Skeletal muscle cell (primary cell): ENCODE data around the gene CLEC16A.

Experiments used
- DNase-seq: peaks from one replicate; pipeline ENCODE4 v3.0.0-alpha.2; 2010; ENCODE audit warnings: low read depth
- H3K4me3 ChIP-seq: 2 replicates; pipeline ENCODE4 v1.5.1; 2011; ENCODE audit warnings: low read depth, mild to moderate bottlenecking, control low read depth, low read length, moderate library complexity

Gene CLEC16A

DNA sequence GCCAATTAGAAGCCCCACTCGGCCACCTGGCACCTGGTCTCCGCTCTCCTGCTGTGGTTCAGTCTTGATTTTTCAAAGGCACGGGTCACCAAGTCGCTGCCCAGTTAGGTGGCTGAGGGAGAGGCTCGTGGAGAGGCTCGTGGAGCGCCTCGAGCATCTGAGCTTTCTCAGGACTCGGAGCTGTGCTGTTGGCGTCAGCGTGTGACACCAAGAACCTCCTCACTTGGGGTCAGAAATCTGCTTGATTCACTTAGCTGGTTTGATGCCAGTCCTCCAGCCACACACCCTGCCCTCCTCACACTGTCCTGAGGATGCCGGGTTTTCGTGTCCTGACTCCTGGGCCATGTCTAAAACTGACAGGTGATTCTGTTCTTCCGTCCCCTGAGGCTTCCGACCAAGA is 229.1 kb downstream of the CLEC16A start:
- no peak overlapping the region for H3K4me3 ChIP-seq
- DNase-seq, result no peak

DNA sequence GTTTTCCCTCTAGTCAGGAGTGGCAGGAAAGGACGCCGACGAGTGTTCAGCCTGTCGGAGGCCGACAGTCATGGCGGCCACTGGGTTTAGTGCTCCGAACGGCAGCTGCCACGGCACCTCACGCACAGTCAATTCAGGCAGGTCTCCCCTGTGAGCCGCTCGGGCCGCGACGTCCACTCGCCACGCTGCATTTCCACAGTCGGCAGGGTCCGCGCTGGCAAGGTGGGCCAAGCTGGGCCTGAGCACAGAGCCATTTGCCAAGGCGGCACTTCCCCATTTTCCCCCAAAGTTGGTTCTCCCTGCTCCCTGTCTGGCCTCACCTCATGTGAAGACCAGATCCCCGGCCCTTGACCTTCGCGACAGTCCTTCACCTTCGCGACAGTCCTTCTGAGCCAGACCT is 229.8 kb downstream of the CLEC16A start:
- DNase-seq, result no peak
- H3K4me3 ChIP-seq, result no peak overlapping the region

DNA sequence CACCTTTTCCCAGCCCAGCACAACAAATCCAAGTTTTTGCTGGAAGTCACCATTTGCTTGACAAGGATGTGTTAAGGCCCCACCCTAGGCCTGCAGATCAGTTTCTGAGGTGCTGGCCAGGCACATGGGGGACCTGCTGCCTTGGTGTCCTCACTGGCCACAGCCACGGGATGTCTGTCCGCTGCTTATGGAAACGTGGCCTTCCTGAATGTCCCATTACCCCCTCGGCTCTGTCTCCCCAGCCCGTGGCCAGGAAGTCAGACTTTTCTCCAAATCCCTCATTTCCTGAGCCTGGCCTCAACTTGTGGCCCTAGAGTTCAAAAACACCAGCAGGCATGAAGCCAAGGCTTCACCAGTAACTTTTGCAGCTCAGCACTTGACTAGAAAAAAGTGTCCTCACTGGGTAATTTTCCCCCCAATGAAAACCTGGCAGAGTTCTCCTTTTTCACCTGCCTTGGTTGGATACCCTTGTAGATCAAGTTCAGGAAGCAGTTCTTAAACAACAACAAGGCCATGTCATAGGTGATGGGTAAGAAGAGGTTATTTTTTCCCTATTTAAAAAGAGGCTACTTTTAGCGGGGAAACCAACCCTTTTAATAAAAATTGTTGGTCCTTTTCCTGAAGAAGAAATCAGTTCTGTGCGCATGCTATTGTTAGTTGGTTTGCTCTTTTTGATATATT is 230.9 kb downstream of the CLEC16A start:
- no peak overlapping the region for H3K4me3 ChIP-seq
- no peak for DNase-seq

DNA sequence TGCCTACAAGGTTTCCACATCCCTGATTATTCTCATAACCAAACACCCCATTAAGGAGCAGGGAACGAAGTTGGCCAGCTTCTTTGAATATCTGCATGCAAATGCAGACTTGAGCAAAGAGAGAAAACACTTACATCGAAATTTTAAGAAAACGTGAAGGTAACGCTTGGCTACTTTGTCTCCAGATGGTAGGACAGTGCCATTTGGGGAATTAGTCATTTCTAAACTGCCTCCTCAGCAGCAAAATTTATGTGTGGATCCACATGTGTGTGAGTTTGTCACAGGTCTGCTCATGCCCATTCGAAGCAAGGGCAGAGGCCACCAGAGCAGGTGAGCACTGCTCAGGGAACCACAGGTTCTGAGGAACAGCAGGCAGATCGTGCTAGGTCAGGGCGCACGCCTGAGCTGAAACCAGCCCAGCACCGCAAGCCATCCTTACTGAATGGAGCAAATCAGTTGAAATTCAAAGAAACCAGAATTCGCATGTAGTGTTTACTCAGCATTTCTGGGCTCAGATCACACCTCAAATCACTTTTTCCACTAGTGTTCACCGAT is 231.5 kb downstream of the CLEC16A start:
- no peak overlapping the region for H3K4me3 ChIP-seq
- DNase-seq, result no peak

DNA sequence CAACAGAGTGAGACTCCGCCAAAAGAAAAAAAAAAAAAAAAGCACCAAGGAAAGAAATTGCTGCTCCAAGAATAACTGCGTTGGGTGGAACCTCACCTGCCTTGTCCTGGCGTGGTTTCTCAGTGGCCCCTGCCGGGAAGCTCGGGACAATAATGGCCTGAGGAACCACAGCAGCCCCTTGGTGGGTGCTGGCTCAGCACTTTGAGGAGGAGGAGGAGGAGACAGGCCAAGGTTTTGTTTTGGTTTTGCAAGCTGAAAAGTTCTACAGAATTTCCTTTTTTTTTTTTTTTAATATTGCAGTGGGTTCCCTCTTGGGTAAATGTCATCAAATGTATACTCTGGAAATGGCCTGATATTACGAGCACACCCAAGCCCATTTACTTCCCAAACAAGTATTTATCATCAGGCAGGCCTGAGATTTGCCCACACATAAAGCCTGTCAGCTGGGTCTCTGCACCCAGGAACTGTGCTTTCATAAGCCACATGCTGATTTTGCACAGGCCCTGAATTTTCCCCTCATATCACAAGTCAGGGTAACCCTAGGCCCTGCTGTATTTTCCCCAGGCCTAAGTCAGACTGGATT is 233.3 kb downstream of the CLEC16A start:
- DNase-seq, result no peak
- no peak overlapping the region for H3K4me3 ChIP-seq

DNA sequence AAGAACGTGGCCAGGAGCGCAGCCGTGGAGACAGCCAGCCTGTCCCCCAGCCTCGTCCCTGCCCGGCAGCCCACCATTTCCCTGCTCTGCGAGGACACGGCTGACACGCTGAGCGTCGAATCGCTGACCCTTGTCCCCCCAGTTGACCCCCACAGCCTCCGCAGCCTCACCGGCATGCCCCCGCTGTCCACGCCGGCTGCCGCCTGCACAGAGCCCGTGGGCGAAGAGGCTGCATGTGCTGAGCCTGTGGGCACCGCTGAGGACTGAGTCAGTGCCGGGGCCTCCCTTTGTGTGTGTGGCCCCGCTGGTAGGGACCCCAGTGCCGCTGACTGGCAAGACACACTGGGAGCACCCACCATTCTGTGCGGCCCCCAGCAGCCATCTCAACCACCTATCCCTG is 234.1 kb downstream of the CLEC16A start:
- no peak overlapping the region for H3K4me3 ChIP-seq
- no peak for DNase-seq

DNA sequence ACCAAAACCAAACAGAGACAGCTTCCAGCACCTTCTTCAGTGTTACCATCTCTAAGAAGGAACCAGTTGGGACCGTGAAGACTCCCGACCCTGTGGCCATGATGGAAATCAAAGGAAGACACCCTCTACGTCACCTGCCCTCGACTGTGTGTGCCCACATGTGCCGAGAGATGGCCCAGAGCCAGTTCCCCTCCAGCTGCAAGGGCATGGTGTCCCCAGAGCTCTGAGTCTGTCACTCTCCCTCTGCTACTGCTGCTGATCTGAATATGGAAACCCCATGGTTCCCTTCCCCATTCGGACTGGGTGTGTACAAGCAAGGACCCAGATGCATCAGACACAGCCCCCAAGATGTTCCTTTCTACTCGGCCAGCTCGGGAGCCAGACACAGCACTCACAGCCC is 235.2 kb downstream of the CLEC16A start:
- no peak for DNase-seq
- no peak overlapping the region for H3K4me3 ChIP-seq

DNA sequence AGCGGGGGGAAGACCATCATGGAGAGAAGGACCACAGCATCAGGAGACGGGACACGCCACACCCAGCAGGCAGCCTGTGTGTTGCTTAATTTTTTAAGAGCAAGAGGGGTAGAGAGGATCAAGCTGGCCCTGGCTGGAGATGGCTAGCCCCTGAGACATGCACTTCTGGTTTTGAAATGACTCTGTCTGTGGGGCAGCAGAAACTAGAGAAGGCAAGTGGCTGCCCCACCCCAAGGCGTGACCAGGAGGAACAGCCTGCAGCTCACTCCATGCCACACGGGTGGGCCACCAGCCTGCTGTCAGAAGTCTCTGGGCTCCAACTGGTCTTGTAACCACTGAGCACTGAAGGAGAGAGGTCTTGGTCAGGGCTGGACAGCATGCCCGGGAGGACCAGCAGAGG is 236.1 kb downstream of the CLEC16A start:
- H3K4me3 ChIP-seq, result no peak overlapping the region
- DNase-seq, result no peak

DNA sequence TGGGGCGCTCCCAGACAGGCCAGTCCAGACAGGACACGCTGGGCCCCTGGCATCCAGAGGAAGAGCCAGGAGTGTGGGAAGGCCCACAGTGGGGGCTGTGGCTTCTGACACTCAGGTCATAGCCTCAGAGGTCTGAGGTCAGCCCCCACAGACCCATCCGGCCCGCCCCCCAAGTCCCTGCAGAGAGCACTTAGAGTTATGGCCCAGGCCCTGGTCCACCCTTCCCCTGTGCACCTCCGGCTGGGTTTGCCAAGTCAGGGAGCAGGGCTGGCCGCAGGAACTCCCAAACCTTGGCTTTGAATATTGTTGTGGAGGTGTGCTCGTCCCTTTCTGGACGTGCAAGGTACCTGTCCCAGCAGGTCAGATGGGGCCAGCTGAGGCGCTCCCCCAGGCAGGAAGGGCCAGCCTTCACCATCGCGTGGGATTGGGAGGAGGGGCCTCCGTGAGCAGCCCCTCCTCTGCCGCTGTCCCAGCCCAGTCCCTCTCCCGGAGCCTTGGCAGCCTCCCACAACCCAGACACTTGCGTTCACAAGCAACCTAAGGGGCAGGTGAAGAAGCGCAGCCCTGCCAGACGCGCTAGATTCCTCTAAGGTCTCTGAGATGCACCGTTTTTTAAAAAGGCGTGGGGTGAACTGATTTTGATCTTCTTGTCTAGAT is 237.0 kb downstream of the CLEC16A start:
- no peak for DNase-seq
- no peak overlapping the region for H3K4me3 ChIP-seq

DNA sequence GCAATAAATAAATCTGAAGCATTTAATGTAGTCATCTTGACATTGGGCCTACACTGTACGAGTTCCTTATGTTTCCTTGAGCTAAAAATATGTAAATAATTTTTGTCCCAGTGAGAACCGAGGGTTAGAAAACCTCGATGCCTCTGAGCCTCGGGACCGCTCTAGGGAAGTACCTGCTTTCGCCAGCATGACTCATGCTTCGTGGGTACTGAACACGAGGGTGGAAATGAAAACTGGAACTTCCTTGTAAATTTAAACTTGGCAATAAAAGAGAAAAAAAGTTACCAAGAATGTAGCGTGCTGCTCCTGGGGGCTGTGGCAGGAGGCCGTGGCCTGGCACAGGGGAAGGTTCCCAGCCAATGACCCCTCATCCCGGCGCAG is 237.5 kb downstream of the CLEC16A start:
- H3K4me3 ChIP-seq, result no peak overlapping the region
- DNase-seq, result no peak

DNA sequence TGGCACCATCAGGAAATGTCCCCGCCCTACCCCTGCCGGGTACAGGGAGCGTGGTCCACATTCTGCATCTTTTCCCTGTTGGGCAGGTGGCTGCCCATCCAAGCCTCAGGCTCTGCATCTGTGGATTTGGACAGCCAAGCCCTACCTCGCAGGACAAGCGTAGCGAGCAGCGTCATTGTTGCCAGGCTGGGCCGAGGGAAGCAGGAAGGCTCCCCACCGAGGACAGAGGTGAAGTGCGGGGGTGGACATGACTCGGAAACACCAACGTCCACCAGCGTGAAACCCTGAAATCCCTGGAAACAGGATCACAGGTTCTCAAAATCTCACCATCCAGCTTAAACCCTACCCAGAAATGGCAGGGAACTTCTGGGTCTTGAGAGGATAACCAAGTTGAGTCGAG is 238.0 kb downstream of the CLEC16A start:
- DNase-seq, result no peak
- no peak overlapping the region for H3K4me3 ChIP-seq

DNA sequence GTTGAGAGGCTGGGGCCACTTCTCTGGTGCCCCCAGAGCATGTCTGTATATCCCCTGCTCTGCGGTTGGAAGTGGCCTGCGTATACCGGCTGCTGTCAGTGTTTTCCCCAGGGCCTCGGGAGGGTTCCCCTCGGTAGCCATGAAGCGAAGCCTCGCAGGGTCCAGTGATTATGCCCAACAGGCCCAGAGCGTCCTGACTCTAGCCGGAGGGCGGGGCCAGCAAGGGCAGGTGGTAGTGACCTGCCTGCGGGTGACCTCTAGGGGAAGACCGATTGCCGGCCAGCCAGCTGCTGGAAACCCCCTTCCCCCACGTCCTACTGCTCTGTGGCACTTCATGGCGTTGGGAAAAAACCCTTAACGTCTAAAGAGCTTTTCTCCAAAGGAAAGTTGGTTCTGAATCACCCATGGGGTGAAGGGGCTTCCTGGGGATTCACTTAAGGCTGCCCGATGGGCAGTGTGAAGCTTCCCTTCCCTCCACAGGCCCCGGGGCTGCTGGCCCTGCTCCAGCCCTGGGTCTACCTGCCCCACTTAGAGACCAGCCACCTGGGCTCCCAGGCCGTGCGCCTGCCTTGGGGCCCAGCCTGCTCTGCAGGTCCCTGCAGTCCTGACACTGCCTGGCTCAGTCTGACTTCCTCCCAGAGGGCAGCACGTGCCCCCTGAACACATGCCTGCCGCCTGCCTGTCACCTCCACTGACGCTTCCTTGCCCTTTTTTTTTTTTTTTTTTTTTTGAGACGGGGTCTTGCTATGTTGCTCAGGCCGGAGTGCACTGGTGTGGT is 238.9 kb downstream of the CLEC16A start:
- no peak overlapping the region for H3K4me3 ChIP-seq
- DNase-seq, result no peak

DNA sequence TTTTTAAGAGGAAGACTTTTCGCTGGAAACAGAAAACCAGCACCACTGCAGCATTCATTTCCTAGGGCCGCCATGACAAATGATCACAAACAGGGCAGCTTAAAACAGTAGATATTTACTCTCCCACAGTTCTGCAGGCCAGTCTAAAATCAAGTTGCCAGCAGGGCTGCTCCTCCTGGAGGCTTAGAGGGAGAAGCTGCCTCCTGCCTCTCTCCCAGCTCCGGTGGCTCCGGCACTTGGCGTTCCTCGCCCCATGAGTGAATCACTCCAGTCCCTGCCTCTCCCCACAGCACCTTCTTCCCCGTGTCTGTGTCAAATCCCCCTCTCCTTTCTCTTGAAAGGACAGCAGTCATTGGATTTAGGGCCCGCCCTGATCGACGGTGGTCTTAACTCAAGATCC is 239.6 kb downstream of the CLEC16A start:
- H3K4me3 ChIP-seq, result no peak overlapping the region
- no peak for DNase-seq

DNA sequence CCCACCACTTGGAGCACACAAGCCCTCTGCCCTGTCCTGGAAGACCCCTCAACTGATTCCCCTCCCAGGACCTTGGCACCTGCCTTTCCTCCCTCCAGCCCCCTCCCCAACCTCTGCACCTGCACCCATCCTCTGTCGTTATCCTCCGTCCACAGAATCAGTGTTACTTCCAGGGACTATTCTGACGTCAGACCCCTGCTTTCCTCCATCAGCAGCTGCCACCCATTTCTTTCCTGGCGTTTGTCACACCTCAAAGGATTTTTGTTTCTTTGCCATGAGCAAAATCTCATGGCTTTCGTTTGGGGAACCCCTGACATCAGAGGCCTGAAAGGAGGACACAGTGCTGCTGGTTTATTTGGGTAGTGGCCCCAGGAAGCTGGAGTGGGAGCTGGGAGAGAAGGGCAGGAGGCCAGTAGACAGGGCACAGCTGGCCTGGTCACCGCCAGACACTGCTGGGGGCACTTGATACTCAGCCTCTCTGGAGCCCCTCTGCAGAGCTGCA is 243.2 kb downstream of the CLEC16A start:
- no peak for DNase-seq
- no peak overlapping the region for H3K4me3 ChIP-seq

DNA sequence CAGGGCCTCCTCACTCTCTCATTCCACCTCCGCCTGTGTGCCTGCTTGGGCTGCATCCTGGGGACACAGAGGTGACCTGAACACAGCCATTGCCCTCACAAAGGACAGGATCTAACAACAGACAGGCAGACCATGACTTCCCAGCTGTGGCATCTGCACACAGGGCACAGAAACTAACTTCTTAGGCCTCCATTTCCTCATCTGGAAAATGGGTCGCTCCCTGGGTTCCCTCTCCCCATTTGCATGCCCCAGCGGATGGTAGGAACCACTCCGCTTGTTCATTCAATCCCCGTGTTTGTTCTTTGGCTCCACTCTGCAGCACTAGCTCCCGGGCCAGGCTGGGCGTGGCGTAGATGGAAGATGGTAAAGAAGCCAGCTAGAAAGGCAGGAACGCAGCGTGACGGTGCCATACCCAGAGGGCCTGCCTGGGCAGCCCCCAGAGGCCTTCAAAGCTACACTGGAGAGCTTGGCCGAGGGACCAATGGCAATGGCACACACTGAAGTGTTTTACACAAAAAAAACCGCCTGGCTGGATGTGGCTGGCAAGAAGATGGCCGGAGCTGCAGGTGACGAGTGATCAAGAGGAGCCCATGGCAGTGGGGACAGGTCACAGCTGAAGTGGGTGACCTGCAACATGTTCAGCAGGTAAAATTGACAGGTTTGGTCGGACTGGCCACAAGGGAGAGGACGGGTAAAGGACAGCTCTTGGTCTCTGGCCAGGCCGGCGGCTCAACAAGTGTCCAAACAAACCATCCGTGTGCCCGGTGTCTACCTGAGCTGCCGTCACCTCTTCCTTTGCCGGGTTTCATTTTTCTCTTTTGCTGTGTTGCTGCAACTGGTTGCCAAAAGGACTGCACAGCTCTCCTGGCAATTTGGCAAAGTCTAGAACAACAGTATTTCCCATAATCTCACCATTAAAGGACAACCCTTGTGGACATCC is 244.7 kb downstream of the CLEC16A start:
- no peak for DNase-seq
- no peak overlapping the region for H3K4me3 ChIP-seq

DNA sequence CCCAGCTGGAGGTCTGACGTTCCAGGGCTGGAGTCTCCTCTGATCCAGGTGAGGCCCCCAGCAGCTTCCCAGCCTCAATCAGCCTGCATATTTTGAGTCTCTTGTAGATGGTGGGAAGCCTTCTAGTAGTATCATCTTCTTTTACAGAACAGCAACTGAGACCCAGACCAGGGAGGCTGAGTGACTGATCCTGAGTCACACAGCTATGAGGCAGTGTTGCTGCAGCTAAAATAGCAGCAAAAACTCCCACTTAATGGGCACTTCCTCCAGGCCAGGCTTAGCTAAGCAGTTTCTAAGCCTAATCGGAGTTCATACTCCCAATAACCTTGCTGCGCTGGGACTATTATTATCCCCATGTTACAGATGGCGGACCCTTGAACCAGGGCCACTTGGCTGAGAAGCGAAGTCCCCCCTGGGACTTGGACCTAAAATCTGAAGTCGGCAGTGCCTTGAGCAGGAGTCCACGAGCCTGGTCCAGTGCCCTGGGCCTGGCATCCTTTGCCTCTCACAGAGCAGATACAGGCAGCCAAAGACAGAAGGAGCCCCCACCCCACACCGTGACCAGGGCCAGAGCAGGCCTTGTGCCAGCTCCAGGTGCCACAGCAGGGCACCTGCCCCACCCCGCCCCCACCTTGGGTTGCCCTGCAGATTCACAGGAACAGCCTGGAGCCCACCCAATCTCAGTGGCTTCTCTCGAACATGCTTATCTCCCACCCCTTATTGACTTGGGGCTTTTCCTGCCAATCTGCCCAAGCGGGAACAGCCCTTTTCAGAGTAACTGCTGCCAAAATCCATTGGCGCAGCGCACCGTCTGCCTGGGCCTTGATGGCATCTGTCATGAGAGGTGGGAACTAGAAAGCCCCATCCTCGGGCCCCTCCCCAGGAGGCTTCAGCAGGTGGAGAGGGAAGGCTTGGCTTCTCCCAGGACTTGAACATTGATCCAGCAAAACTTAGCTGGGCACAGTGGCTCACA is 246.5 kb downstream of the CLEC16A start:
- DNase-seq, result no peak
- no peak overlapping the region for H3K4me3 ChIP-seq

DNA sequence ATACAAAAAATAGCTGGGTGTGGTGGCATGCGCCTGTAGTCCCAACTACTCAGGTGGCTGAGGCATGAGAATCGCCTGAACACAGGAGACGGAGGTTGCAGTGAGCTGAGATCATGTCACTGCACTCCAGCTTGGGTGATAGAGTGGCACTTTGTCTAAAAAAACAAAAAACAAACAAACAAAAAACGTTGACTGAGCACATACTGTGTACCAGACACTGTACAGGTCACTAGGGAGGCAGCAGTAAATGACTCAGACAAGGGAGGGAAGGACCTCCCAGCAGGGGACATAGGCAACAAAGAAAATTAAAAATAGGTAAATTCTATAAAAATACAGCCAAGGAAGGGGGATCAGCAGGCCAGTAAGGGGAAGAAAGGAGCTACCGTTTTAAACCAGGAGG is 247.3 kb downstream of the CLEC16A start:
- H3K4me3 ChIP-seq, result no peak overlapping the region
- no peak for DNase-seq

DNA sequence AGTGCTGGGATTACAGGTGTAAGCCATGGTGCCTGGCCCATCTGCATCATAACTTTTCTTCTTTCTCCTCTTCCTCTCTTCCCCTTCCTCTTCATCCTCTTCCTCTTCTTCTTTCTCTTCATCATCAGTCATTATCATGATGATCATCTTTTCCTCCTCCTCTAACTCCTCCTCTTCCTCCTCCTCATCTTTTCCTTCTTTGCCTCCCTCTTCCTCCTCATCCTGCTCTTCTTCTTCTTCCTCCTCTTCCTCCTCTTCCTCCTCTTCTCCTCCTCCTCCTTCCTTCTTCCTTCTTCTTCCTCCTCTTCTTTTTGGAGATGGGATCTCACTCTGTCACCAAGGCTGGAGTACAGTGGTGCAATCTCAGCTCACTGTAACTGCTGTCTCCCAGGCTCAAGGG is 249.1 kb downstream of the CLEC16A start:
- H3K4me3 ChIP-seq, result no peak overlapping the region
- DNase-seq, result no peak
